ENCODE data around the gene ADCY1.

ADCY1 gene

GRCh38 chr7:45606050-45606449 lies 31.9 kb downstream of the ADCY1 start:
- ATAC-seq (replicated peaks) (no peak), DNase-seq (no peak)
- H3K27ac Mint-ChIP-seq = no peak overlapping the region
- peaks cover 5 to 30% of the 10 kb centered on the region in 2 donors for H3K27me3 Mint-ChIP-seq
- no peaks in the 10 kb centered on the region for H3K4me1 Mint-ChIP-seq (ENCODE audit: low read depth in 2 of 2)
- no peak overlapping the region for H3K4me3 Mint-ChIP-seq
- H3K9me3 Mint-ChIP-seq = peaks cover 5 to 7% of the 10 kb centered on the region in 2 donors
- H3K36me3 Mint-ChIP-seq (ENCODE audit: insufficient read depth) = no peaks in the 10 kb centered on the region

GRCh38 chr7:45606931-45607330 lies 32.8 kb downstream of the ADCY1 start:
- no peaks in the 10 kb centered on the region for H3K36me3 Mint-ChIP-seq (ENCODE audit: insufficient read depth)
- DNase-seq = no peak
- H3K4me1 Mint-ChIP-seq (ENCODE audit: low read depth in 2 of 2) = no peaks in the 10 kb centered on the region
- no peak overlapping the region for H3K4me3 Mint-ChIP-seq
- peaks cover 8 to 10% of the 10 kb centered on the region in 2 donors for H3K9me3 Mint-ChIP-seq
- peaks cover 5 to 23% of the 10 kb centered on the region in 2 donors for H3K27me3 Mint-ChIP-seq
- no peak for ATAC-seq (replicated peaks)
- no peak overlapping the region for H3K27ac Mint-ChIP-seq

GRCh38 chr7:45609180-45609579 lies 35.0 kb downstream of the ADCY1 start:
- H3K4me1 Mint-ChIP-seq (ENCODE audit: low read depth in 2 of 2) = no peaks in the 10 kb centered on the region
- no peak for ATAC-seq (replicated peaks)
- H3K27me3 Mint-ChIP-seq = peaks cover 5 to 21% of the 10 kb centered on the region in 2 donors
- no peak for DNase-seq
- no peak overlapping the region for H3K4me3 Mint-ChIP-seq
- no peaks in the 10 kb centered on the region for H3K36me3 Mint-ChIP-seq (ENCODE audit: insufficient read depth)
- peaks cover 11 to 14% of the 10 kb centered on the region in 2 donors for H3K9me3 Mint-ChIP-seq
- H3K27ac Mint-ChIP-seq = no peak overlapping the region

- Mint-ChIP-seq H3K27ac (no peak overlapping the region), H3K27me3 (peaks cover 5 to 21% of the 10 kb centered on the region in 2 donors), H3K4me1 (ENCODE audit: low read depth in 2 of 2) (no peaks in the 10 kb centered on the region), H3K4me3 (no peak overlapping the region), H3K9me3 (peaks cover 16 to 20% of the 10 kb centered on the region in 2 donors), H3K36me3 (ENCODE audit: insufficient read depth) (no peaks in the 10 kb centered on the region)
- no peak for DNase-seq
- no peak for ATAC-seq (replicated peaks)
Measured at GRCh38 chr7:45610019-45610418, 35.9 kb downstream of the ADCY1 start.

- Mint-ChIP-seq H3K9me3 (peaks cover 17 to 27% of the 10 kb centered on the region in 2 donors), H3K4me1 (ENCODE audit: low read depth in 2 of 2) (no peaks in the 10 kb centered on the region), H3K4me3 (no peak overlapping the region), H3K27ac (no peak overlapping the region), H3K36me3 (ENCODE audit: insufficient read depth) (no peaks in the 10 kb centered on the region), H3K27me3 (peaks cover 5 to 21% of the 10 kb centered on the region in 2 donors)
- no peak for ATAC-seq (replicated peaks)
- DNase-seq = no peak
Measured at GRCh38 chr7:45610660-45611299, 36.6 kb downstream of the ADCY1 start.

- no peaks in the 10 kb centered on the region for H3K4me1 Mint-ChIP-seq (ENCODE audit: low read depth in 2 of 2)
- no peak overlapping the region for H3K4me3 Mint-ChIP-seq
- H3K27ac Mint-ChIP-seq = no peak overlapping the region
- no peak for DNase-seq
- no peaks in the 10 kb centered on the region for H3K36me3 Mint-ChIP-seq (ENCODE audit: insufficient read depth)
- peaks cover 8 to 36% of the 10 kb centered on the region in 2 donors for H3K9me3 Mint-ChIP-seq
- no peak for ATAC-seq (replicated peaks)
- H3K27me3 Mint-ChIP-seq = no peaks in the 10 kb centered on the region
Measured at GRCh38 chr7:45617166-45617565, 43.0 kb downstream of the ADCY1 start.

GRCh38 chr7:45622058-45622457 lies 47.9 kb downstream of the ADCY1 start:
- Mint-ChIP-seq H3K27ac (no peak overlapping the region), H3K36me3 (ENCODE audit: insufficient read depth) (no peaks in the 10 kb centered on the region), H3K4me1 (ENCODE audit: low read depth in 2 of 2) (no peaks in the 10 kb centered on the region), H3K27me3 (peaks cover 0 to 9% of the 10 kb centered on the region in 2 donors), H3K4me3 (no peak overlapping the region), H3K9me3 (peaks cover 3 to 15% of the 10 kb centered on the region in 2 donors)
- no peak for ATAC-seq (replicated peaks)
- DNase-seq = no peak

- DNase-seq (no peak), ATAC-seq (replicated peaks) (no peak)
- H3K36me3 Mint-ChIP-seq (ENCODE audit: insufficient read depth) = no peaks in the 10 kb centered on the region
- no peak overlapping the region for H3K4me3 Mint-ChIP-seq
- H3K27me3 Mint-ChIP-seq = peaks cover 0 to 11% of the 10 kb centered on the region in 2 donors
- no peak overlapping the region for H3K27ac Mint-ChIP-seq
- H3K9me3 Mint-ChIP-seq = peaks cover 3 to 15% of the 10 kb centered on the region in 2 donors
- no peaks in the 10 kb centered on the region for H3K4me1 Mint-ChIP-seq (ENCODE audit: low read depth in 2 of 2)
Measured at GRCh38 chr7:45623157-45623556, 49.0 kb downstream of the ADCY1 start.

- H3K9me3 Mint-ChIP-seq = peaks cover 3 to 12% of the 10 kb centered on the region in 2 donors
- no peak for DNase-seq
- peaks cover 0 to 17% of the 10 kb centered on the region in 2 donors for H3K27me3 Mint-ChIP-seq
- no peaks in the 10 kb centered on the region for H3K36me3 Mint-ChIP-seq (ENCODE audit: insufficient read depth)
- no peak overlapping the region for H3K4me3 Mint-ChIP-seq
- H3K4me1 Mint-ChIP-seq (ENCODE audit: low read depth in 2 of 2) = no peaks in the 10 kb centered on the region
- H3K27ac Mint-ChIP-seq = no peak overlapping the region
- no peak for ATAC-seq (replicated peaks)
Measured at GRCh38 chr7:45623740-45624391, 49.7 kb downstream of the ADCY1 start.

GRCh38 chr7:45624392-45624760 lies 50.2 kb downstream of the ADCY1 start:
- Mint-ChIP-seq H3K9me3 (peaks cover 3 to 7% of the 10 kb centered on the region in 2 donors), H3K36me3 (ENCODE audit: insufficient read depth) (no peaks in the 10 kb centered on the region), H3K27me3 (peaks cover 0 to 17% of the 10 kb centered on the region in 2 donors), H3K27ac (no peak overlapping the region), H3K4me3 (no peak overlapping the region), H3K4me1 (ENCODE audit: low read depth in 2 of 2) (no peaks in the 10 kb centered on the region)
- DNase-seq = no peak
- ATAC-seq (replicated peaks) = no peak

- Mint-ChIP-seq H3K27ac (no peak overlapping the region), H3K36me3 (ENCODE audit: insufficient read depth) (no peaks in the 10 kb centered on the region), H3K9me3 (peaks cover 3 to 5% of the 10 kb centered on the region in 2 donors), H3K4me3 (no peak overlapping the region), H3K27me3 (peaks cover 0 to 17% of the 10 kb centered on the region in 2 donors), H3K4me1 (ENCODE audit: low read depth in 2 of 2) (no peaks in the 10 kb centered on the region)
- ATAC-seq (replicated peaks) = no peak
- DNase-seq = no peak
Measured at GRCh38 chr7:45625067-45625466, 50.9 kb downstream of the ADCY1 start.

GRCh38 chr7:45625714-45626440 lies 51.7 kb downstream of the ADCY1 start:
- Mint-ChIP-seq H3K27me3 (peaks cover 0 to 17% of the 10 kb centered on the region in 2 donors), H3K4me3 (no peak overlapping the region), H3K36me3 (ENCODE audit: insufficient read depth) (no peaks in the 10 kb centered on the region), H3K9me3 (peaks cover 0 to 1% of the 10 kb centered on the region in 2 donors), H3K4me1 (ENCODE audit: low read depth in 2 of 2) (no peaks in the 10 kb centered on the region), H3K27ac (no peak overlapping the region)
- ATAC-seq (replicated peaks) = no peak
- DNase-seq = no peak

GRCh38 chr7:45626441-45627430 lies 52.6 kb downstream of the ADCY1 start:
- no peaks in the 10 kb centered on the region for H3K36me3 Mint-ChIP-seq (ENCODE audit: insufficient read depth)
- H3K27me3 Mint-ChIP-seq = peaks cover 0 to 17% of the 10 kb centered on the region in 2 donors
- ATAC-seq (replicated peaks) (no peak), DNase-seq (no peak)
- no peaks in the 10 kb centered on the region for H3K4me1 Mint-ChIP-seq (ENCODE audit: low read depth in 2 of 2)
- peaks cover 0 to 1% of the 10 kb centered on the region in 2 donors for H3K9me3 Mint-ChIP-seq
- H3K27ac Mint-ChIP-seq = no peak overlapping the region
- no peak overlapping the region for H3K4me3 Mint-ChIP-seq
